Panc1 (cell line): ENCODE data around the gene CBX8.

ENCODE experiments used
- CTCF ChIP-seq: fragments of 450-650 bp; IDR thresholded peaks from 2 replicates; pipeline ENCODE4 v1.5.1; 2017; ENCODE audit warnings: mild to moderate bottlenecking
- SIN3A ChIP-seq: IDR thresholded peaks from 2 replicates; pipeline ENCODE4 v1.6.1; 2012; ENCODE audit warnings: low read depth, mild to moderate bottlenecking, low read length, moderate library complexity, borderline replicate concordance; ENCODE audit not compliant: insufficient read depth

- TF ChIP-seq CTCF, result no peak
- no peak for TF ChIP-seq SIN3A
Observed at GRCh38 chr17:79842656-79843473, 46.0 kb upstream of the CBX8 start.
